Epithelial cell of proximal tubule (primary cell): ENCODE measurements around the gene TSPAN4. TPM values are rescaled to one million over a fixed set of nuclear protein-coding genes. Genes with fewer than 3 reads are reported as not detected.

ENCODE experiments used
- DNase-seq: peaks from one replicate; pipeline ENCODE4 v3.0.0-alpha.2; 2011; ENCODE audit warnings: low read depth
- H3K4me3 ChIP-seq: 2 replicates; pipeline ENCODE4 v1.5.1; 2011; ENCODE audit warnings: low read depth, mild to moderate bottlenecking, low read length
- CTCF ChIP-seq: conservative IDR thresholded peaks from 2 replicates; pipeline ENCODE4 v1.5.1; 2012; ENCODE audit warnings: low read depth, mild to moderate bottlenecking, low read length
- total RNA-seq: library from RNA; depleted of rRNA; stranded (reverse); fragments of >200 nt; gene quantifications from 2 replicates; pipeline ENCODE4 v1.2.3, GENCODE V29; 2015

Gene TSPAN4
- total RNA-seq, 1 donor from 2014 or later, result 118 TPM

DNA sequence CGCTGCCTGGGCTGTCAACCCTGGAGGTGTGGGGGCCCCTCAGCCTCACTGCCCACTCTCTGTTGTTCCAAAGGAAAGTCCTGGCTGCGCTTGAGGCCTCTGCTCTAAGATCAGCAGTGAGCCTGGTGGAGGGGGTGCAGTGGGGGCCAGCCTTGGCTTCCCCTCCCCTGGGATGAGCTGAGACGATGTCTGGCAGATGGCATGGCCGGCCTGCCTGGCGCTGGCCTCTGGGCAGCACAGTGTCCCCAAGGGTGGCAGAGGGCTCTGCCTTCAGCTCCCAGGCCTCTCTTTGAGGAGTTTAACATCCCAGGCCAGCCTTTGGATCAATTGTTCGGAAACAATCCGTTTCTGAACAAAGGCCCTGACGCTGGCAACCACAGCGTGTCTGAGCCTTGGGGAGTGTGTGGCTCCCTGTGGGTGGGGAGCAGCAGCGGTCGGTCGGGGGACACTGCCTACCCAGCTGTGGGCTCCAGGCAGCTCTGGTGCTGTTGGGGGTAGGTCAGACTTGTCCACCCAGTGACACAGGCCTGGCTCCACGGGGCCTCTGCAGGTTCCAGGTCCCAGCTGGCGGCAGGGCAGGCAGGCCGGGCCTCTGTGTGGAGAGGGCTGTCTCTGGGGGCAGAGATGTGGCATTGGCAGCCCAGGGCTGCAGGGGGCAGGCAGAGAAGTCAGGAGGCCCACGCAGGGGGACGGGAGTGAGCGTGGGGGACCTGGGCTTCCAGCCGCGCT, 12.1 kb downstream of the TSPAN4 start:
- TF ChIP-seq CTCF, result no peak
- no peak overlapping the region for H3K4me3 ChIP-seq
- DNase-seq, result no peak

DNA sequence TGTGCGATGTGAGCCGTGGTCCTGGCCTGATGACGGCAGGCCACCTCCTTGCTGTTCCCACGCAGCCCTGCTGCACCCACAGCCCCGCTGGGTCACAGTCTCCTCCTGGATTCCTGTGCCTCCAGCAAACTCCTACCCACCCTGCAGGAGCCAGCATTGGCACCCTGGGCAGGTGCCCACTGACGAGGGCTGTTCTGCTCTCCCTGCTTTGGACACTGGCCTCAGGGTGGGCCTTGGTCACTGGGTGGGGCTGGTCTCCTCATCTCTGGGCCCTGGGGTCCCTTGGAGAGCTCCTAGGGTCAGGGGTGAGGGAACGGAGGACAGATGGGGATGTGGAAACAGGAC, 12.7 kb downstream of the TSPAN4 start:
- TF ChIP-seq CTCF, result no peak
- no peak for DNase-seq
- H3K4me3 ChIP-seq, result no peak overlapping the region

- no peak for DNase-seq
- no peak for TF ChIP-seq CTCF
- no peak overlapping the region for H3K4me3 ChIP-seq
These were observed 13.1 kb downstream of the TSPAN4 start for GRCh38 chr11:855796-856195.

DNA sequence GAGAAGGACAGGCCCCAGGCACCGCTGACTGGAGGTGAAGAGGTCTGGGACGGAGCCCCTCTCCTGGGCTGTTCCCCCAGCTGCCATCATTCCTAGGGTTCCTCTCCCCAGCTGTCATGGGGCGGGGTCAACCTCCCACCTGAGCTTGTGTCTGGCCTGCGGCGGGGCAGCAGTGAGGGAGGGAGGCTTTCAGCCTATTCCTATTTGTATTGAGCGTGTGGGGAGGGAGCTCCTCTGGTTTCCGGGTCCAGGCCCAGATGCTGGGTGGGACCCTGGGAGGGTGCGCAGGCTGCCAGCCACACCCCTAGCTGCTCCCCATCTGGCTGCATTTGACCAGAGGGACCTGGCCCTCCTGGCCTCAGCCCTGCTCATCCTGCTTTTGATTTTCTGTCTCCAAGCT, 13.7 kb downstream of the TSPAN4 start:
- no peak for TF ChIP-seq CTCF
- DNase-seq, result no peak
- H3K4me3 ChIP-seq, result no peak overlapping the region

GRCh38 chr11:858053-858761, 15.6 kb downstream of the TSPAN4 start:
- H3K4me3 ChIP-seq, result no peak overlapping the region
- TF ChIP-seq CTCF, result no peak
- no peak for DNase-seq

DNA sequence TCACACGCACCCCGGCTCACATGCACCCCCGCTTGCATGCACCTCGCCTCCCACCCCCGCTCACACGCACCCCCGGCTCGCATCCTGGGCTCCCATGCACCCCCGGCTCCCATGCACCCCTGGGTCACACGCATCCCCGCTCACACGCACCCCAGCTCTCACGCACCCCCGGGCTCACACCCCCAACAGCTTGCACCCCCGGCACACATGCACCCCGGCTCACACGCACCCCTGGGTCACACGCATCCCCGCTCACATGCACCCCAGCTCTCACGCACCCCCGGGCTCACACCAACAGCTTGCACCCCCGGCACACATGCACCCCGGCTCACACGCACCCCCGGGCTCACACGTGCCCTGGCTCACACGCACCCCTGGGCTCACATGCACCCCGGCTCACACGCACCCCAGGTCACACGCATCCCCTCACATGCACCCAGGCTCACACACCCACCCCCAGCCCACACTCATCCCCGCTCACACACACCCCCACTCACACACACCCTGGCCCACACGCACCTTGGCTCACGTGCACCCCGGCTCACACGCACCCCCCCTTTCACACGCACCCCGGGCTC, 16.2 kb downstream of the TSPAN4 start:
- no peak for DNase-seq
- H3K4me3 ChIP-seq, result no peak overlapping the region

More for the DNA sequence above, 16.2 kb downstream of the TSPAN4 start:
- TF ChIP-seq CTCF, result no peak
